DND-41 (cell line): Measurements from ENCODE around the gene TRNAU1AP.

Experiments
- CTCF ChIP-seq: IDR thresholded peaks from 2 replicates; pipeline ENCODE4 v1.5.1; 2012; ENCODE audit warnings: borderline replicate concordance, low read length, moderate library complexity, mild to moderate bottlenecking; ENCODE audit not compliant: poor library complexity, severe bottlenecking; ENCODE audit errors: extremely low read depth
- EZH2 ChIP-seq: IDR thresholded peaks from 3 replicates; pipeline ENCODE4 v1.6.1; 2012; ENCODE audit warnings: borderline replicate concordance, low read depth, mild to moderate bottlenecking, moderate library complexity, low read length, inconsistent platforms; ENCODE audit not compliant: severe bottlenecking

GRCh38 chr1:28510273-28510969 is 42.5 kb upstream of the TRNAU1AP start:
- no peak for TF ChIP-seq CTCF
- no peak for TF ChIP-seq EZH2
